SK-N-SH (cell line): Measurements from ENCODE around the gene C12orf56. TPM values are rescaled to one million over a fixed set of nuclear protein-coding genes. Genes with fewer than 3 reads are reported as not detected.

Experiments
- CTCF ChIA-PET: fragments of 300-600, 350-600 bp; formaldehyde crosslinking; extraction: SDS; loops from one replicate; lab custom pipeline; 2021; lab: Yijun Ruan, JAX
- POLR2A ChIA-PET: fragments of 350-600 bp; sonication (Branson Sonifier 250); formaldehyde crosslinking; extraction: SDS; loops from one replicate; lab custom pipeline; 2020; ENCODE audit warnings: antibody characterized with exemption, inconsistent platforms; lab: Yijun Ruan, JAX
- DNase-seq: peaks from one replicate; pipeline ENCODE4 v3.0.0; 2012
- H2AFZ ChIP-seq: fragments of 200-600 bp; sonication (generic); 2 replicates; pipeline ENCODE4 v1.8.1; 2016; ENCODE audit warnings: antibody characterized with exemption, mild to moderate bottlenecking, low read depth
- H3F3A ChIP-seq: fragments of 200-600 bp; sonication (generic); replicated peaks from 2 replicates; pipeline ENCODE3; 2016; ENCODE audit warnings: antibody characterized with exemption, mild to moderate bottlenecking; ENCODE audit not compliant: insufficient read depth
- H3K27ac ChIP-seq, 2 experiments: fragments of 200-500 bp in 1 of 2; fragments of 200-600 bp in 1 of 2; sonication (Bioruptor generic) in 1 of 2; sonication (generic), shearing (Covaris generic) in 1 of 2; 2 replicates each; pipeline versions ENCODE4 v1.5.1 to v1.6.1; 2014 to 2016; ENCODE audit warnings: low read depth in 2 of 2, inconsistent platforms in 1 of 2, low read length in 1 of 2, mild to moderate bottlenecking in 1 of 2, mixed read lengths in 1 of 2
- H3K27me3 ChIP-seq: fragments of 200-600 bp; sonication (generic), shearing (Covaris generic); 2 replicates; pipeline ENCODE4 v1.6.1; 2016; ENCODE audit warnings: mixed run types; ENCODE audit not compliant: insufficient read depth
- H3K36me3 ChIP-seq, 2 experiments: fragments of 200-500 bp in 1 of 2; fragments of 200-600 bp in 1 of 2; sonication (Bioruptor generic) in 1 of 2; sonication (generic) in 1 of 2; replicated peaks in 1 of 2; 2 replicates each; pipeline versions ENCODE3 to v1.5.1; 2014 to 2016; ENCODE audit warnings: low read length in 1 of 2, mild to moderate bottlenecking in 1 of 2; ENCODE audit not compliant: insufficient read depth in 2 of 2, control insufficient read depth in 1 of 2
- H3K4me1 ChIP-seq, 2 experiments: fragments of 200-500 bp in 1 of 2; fragments of 200-600 bp in 1 of 2; sonication (Bioruptor generic) in 1 of 2; sonication (generic), shearing (Covaris generic) in 1 of 2; 2 replicates each; pipeline versions ENCODE4 v1.5.1 to v1.6.1; 2014 to 2016; ENCODE audit warnings: low read depth in 1 of 2, low read length in 1 of 2, mixed run types in 1 of 2; ENCODE audit not compliant: insufficient read depth in 2 of 2, control insufficient read depth in 1 of 2
- H3K4me2 ChIP-seq: fragments of 200-600 bp; sonication (generic), shearing (Covaris generic); 2 replicates; pipeline ENCODE4 v1.6.1; 2017; ENCODE audit warnings: mixed run types
- H3K4me3 ChIP-seq, 2 experiments: fragments of 200-500 bp in 1 of 2; fragments of 200-600 bp in 1 of 2; sonication (Bioruptor generic) in 1 of 2; sonication (generic), shearing (Covaris generic) in 1 of 2; 2 replicates each; pipeline versions ENCODE4 v1.5.1 to v1.8.1; 2014 to 2016; ENCODE audit warnings: low read depth in 2 of 2, inconsistent platforms in 1 of 2, low read length in 1 of 2, mild to moderate bottlenecking in 1 of 2, mixed read lengths in 1 of 2, moderate library complexity in 1 of 2
- H3K79me2 ChIP-seq: fragments of 200-600 bp; sonication (generic); 2 replicates; pipeline ENCODE4 v1.8.1; 2017; ENCODE audit warnings: mild to moderate bottlenecking; ENCODE audit not compliant: insufficient read depth
- H3K9ac ChIP-seq: fragments of 200-600 bp; sonication (generic); 2 replicates; pipeline ENCODE4 v1.6.1; 2017; ENCODE audit warnings: mixed run types
- H3K9me2 ChIP-seq: fragments of 200-600 bp; sonication (generic); 2 replicates; pipeline ENCODE4 v1.6.1; 2017; ENCODE audit warnings: mixed run types
- H3K9me3 ChIP-seq: fragments of 200-600 bp; sonication (generic); 2 replicates; pipeline ENCODE4 v1.6.1; 2017; ENCODE audit warnings: mixed run types, mild to moderate bottlenecking, moderate library complexity
- H4K20me1 ChIP-seq: fragments of 200-600 bp; sonication (generic); 2 replicates; pipeline ENCODE4 v1.6.1; 2017; ENCODE audit warnings: mild to moderate bottlenecking, mixed run types; ENCODE audit not compliant: insufficient read depth
- EP300 ChIP-seq, 2 experiments: IDR thresholded peaks; 2 replicates each; pipeline versions ENCODE4 v1.4.0 to v1.6.1; 2012; ENCODE audit warnings: borderline replicate concordance in 1 of 2, low read depth in 1 of 2, low read length in 1 of 2
- EZH2phosphoT487 ChIP-seq: fragments of 200-600 bp; sonication (generic); IDR thresholded peaks from 2 replicates; pipeline ENCODE4 v1.6.1; 2017; ENCODE audit warnings: low read depth, mixed run types, mild to moderate bottlenecking, antibody characterized with exemption, moderate library complexity, borderline replicate concordance
- FOSL2 ChIP-seq: IDR thresholded peaks from 2 replicates; pipeline ENCODE4 v1.4.0; 2012; ENCODE audit warnings: low read depth, mild to moderate bottlenecking, moderate library complexity, borderline replicate concordance
- FOXJ3 ChIP-seq: sonication (generic); formaldehyde crosslinking; IDR thresholded peaks from 2 replicates; pipeline ENCODE4 v1.5.1; 2020; ENCODE audit warnings: mild to moderate bottlenecking, missing genetic modification reagents
- GATA2 ChIP-seq: sonication (generic); formaldehyde crosslinking; IDR thresholded peaks from 2 replicates; pipeline ENCODE4 v1.5.0; 2020; ENCODE audit warnings: mild to moderate bottlenecking, missing genetic modification reagents
- MAX ChIP-seq: IDR thresholded peaks from 2 replicates; pipeline ENCODE4 v1.4.0; 2012; ENCODE audit warnings: low read depth
- MEF2A ChIP-seq: IDR thresholded peaks from 2 replicates; pipeline ENCODE4 v1.4.0; 2012; ENCODE audit warnings: low read depth, borderline replicate concordance
- NFIC ChIP-seq: IDR thresholded peaks from 2 replicates; pipeline ENCODE4 v1.4.0; 2012; ENCODE audit warnings: borderline replicate concordance
- POLR2AphosphoS5 ChIP-seq: IDR thresholded peaks from 2 replicates; pipeline ENCODE4 v1.6.1; 2012; ENCODE audit warnings: low read depth, low read length
- RCOR1 ChIP-seq: fragments of 150-350 bp; IDR thresholded peaks from 2 replicates; pipeline ENCODE4 v1.6.1; 2017; ENCODE audit warnings: antibody characterized with exemption, low read length
- REST ChIP-seq: IDR thresholded peaks from 2 replicates; pipeline ENCODE4 v1.6.1; 2012; ENCODE audit warnings: mild to moderate bottlenecking, low read depth, low read length, moderate library complexity
- RFX5 ChIP-seq: IDR thresholded peaks from 2 replicates; pipeline ENCODE4 v1.6.1; 2012; ENCODE audit warnings: mild to moderate bottlenecking, improper control_type of control experiment, low read length
- SIN3A ChIP-seq: IDR thresholded peaks from 2 replicates; pipeline ENCODE4 v1.6.1; 2012; ENCODE audit warnings: low read depth, mild to moderate bottlenecking, low read length, moderate library complexity, borderline replicate concordance
- SMC3 ChIP-seq: IDR thresholded peaks from 2 replicates; pipeline ENCODE4 v1.6.1; 2012; ENCODE audit warnings: low read depth, low read length, improper control_type of control experiment
- TAF1 ChIP-seq: IDR thresholded peaks from 2 replicates; pipeline ENCODE4 v1.6.1; 2012; ENCODE audit warnings: low read depth, mild to moderate bottlenecking, low read length, moderate library complexity, borderline replicate concordance
- TCF12 ChIP-seq: IDR thresholded peaks from 2 replicates; pipeline ENCODE4 v1.4.0; 2012
- USF1 ChIP-seq: IDR thresholded peaks from 2 replicates; pipeline ENCODE4 v1.4.0; 2012; ENCODE audit warnings: low read depth, borderline replicate concordance
- WGBS: methylation state at CpG from one replicate; pipeline ENCODE4 v1.1.6; 2017; ENCODE audit warnings: low lambda C conversion rate; 5-methylcytosine and 5-hydroxymethylcytosine counted together
- polyA plus RNA-seq, 3 experiments: library from polyadenylated mRNA; depleted of rRNA; stranded (reverse); fragments of >200 nt; gene quantifications; 2 replicates each; pipeline ENCODE4 v1.2.3, GENCODE V29; 2012

Gene C12orf56
- polyA plus RNA-seq, 1 of the 3 experiments (the other 2 are of a cell fraction): not detected

DNA sequence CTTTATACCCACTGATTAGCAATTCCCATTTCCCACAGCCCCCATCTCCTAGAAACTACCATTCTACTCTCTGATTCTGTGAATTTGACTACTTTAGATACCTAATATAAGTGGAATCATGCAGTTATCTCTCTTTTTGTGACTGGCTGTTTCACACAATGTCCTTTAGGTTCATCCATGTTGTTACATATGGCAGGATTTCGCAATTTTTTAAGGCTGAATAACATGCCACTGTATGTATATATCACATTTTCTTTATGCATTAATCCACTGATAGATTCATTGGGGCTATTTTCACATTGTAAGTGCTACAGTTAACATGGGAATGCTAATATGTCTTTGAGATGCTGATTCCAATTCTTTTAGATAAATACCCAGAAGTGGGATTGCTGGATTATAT, 49.5 kb upstream of the C12orf56 start:
- H3K27me3 ChIP-seq: no peaks in the 10 kb centered on the region
- no peak for DNase-seq
- POLR2A ChIA-PET: no interaction called here
- 96% methylated on average over 1 of the region's 1 CpG for WGBS
- H3K36me3 ChIP-seq: peaks cover 75 to 82% of the 10 kb centered on the region in 2 experiments
- H2AFZ ChIP-seq: no peak overlapping the region
- TF ChIP-seq TAF1 (no peak), RFX5 (no peak), RCOR1 (no peak), EZH2phosphoT487 (no peak)
- no peaks in the 10 kb centered on the region for H4K20me1 ChIP-seq
- H3K9me3 ChIP-seq: no peaks in the 10 kb centered on the region
- H3K4me3 ChIP-seq: no peak overlapping the region
- H3K79me2 ChIP-seq: peaks cover 18% of the 10 kb centered on the region
- no peaks in the 10 kb centered on the region for H3F3A ChIP-seq
- no peak overlapping the region for H3K4me2 ChIP-seq
- no peak overlapping the region for H3K9ac ChIP-seq
- CTCF ChIA-PET: interaction anchor here (1.3 to 1.9 kb wide), 2 partner anchors 10 to 19 kb away, joined by 3 to 5 read pairs; no protein-coding TSS in a partner anchor
- no peaks in the 10 kb centered on the region for H3K4me1 ChIP-seq
- H3K9me2 ChIP-seq: no peaks in the 10 kb centered on the region
- H3K27ac ChIP-seq: no peak overlapping the region

DNA sequence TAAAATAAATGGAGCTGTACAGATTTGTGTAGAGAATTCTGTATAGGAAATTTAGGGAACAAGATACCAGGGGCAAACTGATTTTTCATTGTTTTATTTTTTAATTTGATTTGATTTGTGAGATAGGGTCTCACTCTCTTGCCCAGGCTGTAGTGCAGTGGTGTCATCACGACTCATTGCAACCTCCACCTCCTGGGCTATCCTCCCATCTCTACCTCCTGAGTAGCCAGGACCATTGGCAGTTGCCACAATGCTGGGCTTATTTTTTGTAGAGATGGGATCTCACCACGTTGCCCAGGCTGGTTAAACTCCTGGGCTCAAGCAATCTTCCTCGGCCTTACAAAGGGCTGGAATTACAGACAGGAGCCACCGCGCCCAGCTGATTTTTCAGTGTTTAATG, 43.4 kb upstream of the C12orf56 start:
- Histone ChIP-seq H3K9ac (no peak overlapping the region), H3K4me2 (no peak overlapping the region), H3K27me3 (no peaks in the 10 kb centered on the region), H3K9me3 (no peaks in the 10 kb centered on the region), H2AFZ (no peak overlapping the region), H3K36me3 (peaks cover 71 to 86% of the 10 kb centered on the region in 2 experiments), H3K79me2 (peaks cover 9% of the 10 kb centered on the region; the same call in 1 of the 2 replicates), H3F3A (peaks cover 8% of the 10 kb centered on the region), H4K20me1 (no peaks in the 10 kb centered on the region), H3K4me1 (no peaks in the 10 kb centered on the region), H3K9me2 (no peaks in the 10 kb centered on the region), H3K4me3 (no peak overlapping the region), H3K27ac (no peak overlapping the region)
- CTCF ChIA-PET: no interaction called here
- DNase-seq: no peak
- TF ChIP-seq USF1 (no peak), POLR2AphosphoS5 (no peak)
- 93% methylated on average over 5 of the region's 5 CpGs for WGBS
- POLR2A ChIA-PET: no interaction called here

GRCh38 chr12:64431791-64432190, 41.2 kb upstream of the C12orf56 start:
- H4K20me1 ChIP-seq: no peaks in the 10 kb centered on the region
- POLR2A ChIA-PET: no interaction called here
- CTCF ChIA-PET: no interaction called here
- no peak overlapping the region for H2AFZ ChIP-seq
- H3K27ac ChIP-seq: no peak overlapping the region
- peaks cover 70 to 93% of the 10 kb centered on the region in 2 experiments for H3K36me3 ChIP-seq
- no peaks in the 10 kb centered on the region for H3K9me2 ChIP-seq
- no peaks in the 10 kb centered on the region for H3K9me3 ChIP-seq
- H3K79me2 ChIP-seq: peaks cover 5% of the 10 kb centered on the region; the same call in 1 of the 2 replicates
- H3K4me3 ChIP-seq: no peak overlapping the region
- no peaks in the 10 kb centered on the region for H3K4me1 ChIP-seq
- no peaks in the 10 kb centered on the region for H3K27me3 ChIP-seq
- peaks cover 11% of the 10 kb centered on the region for H3F3A ChIP-seq
- DNase-seq: no peak
- 97% methylated on average over 4 of the region's 4 CpGs for WGBS
- no peak overlapping the region for H3K9ac ChIP-seq
- no peak overlapping the region for H3K4me2 ChIP-seq
- TF ChIP-seq FOSL2: no peak
- TF ChIP-seq USF1: no peak
- TF ChIP-seq EP300 (IDR thresholded peaks at IDR 0.05; ENCODE audit: borderline replicate concordance in 1 of 2, low read depth in 1 of 2, low read length in 1 of 2): no peak
- TF ChIP-seq MAX: no peak
- no peak for TF ChIP-seq SMC3
- no peak for TF ChIP-seq FOXJ3 (CRISPR knock-in tag)
- TF ChIP-seq TCF12: no peak
- no peak for TF ChIP-seq SIN3A
- TF ChIP-seq REST: no peak
- no peak for TF ChIP-seq TAF1
- no peak for TF ChIP-seq GATA2 (CRISPR knock-in tag)
- no peak for TF ChIP-seq RCOR1
- no peak for TF ChIP-seq POLR2AphosphoS5
- TF ChIP-seq MEF2A: no peak
- TF ChIP-seq NFIC: no peak
